Adipocyte (in vitro differentiated cells): ENCODE measurements around the gene COQ10A.

Experiments used
- DNase-seq: peaks from one replicate; pipeline ENCODE4 v3.0.0-alpha.2; 2015; ENCODE audit warnings: low read depth
- H3K27me3 ChIP-seq: replicated peaks from 2 replicates; pipeline ENCODE4 v1.7.0; 2013; ENCODE audit warnings: mild to moderate bottlenecking, low read length, moderate library complexity; ENCODE audit not compliant: control insufficient read depth, insufficient read depth
- H3K36me3 ChIP-seq: 2 replicates; pipeline ENCODE4 v1.7.0; 2013; ENCODE audit warnings: low read length, mild to moderate bottlenecking, moderate library complexity; ENCODE audit not compliant: control insufficient read depth, insufficient read depth, severe bottlenecking
- H3K4me1 ChIP-seq: 2 replicates; pipeline ENCODE4 v1.7.0; 2013; ENCODE audit warnings: mild to moderate bottlenecking, low read length, moderate library complexity; ENCODE audit not compliant: control insufficient read depth, insufficient read depth
- H3K4me3 ChIP-seq: 2 replicates; pipeline ENCODE4 v1.7.0; 2013; ENCODE audit warnings: mild to moderate bottlenecking, low read length, moderate library complexity
- H3K9ac ChIP-seq: 2 replicates; pipeline ENCODE4 v1.7.0; 2013; ENCODE audit warnings: mild to moderate bottlenecking, low read length, moderate library complexity
- H3K9me3 ChIP-seq: 2 replicates; pipeline ENCODE4 v1.7.0; 2013; ENCODE audit warnings: mild to moderate bottlenecking, low read length, moderate library complexity; ENCODE audit not compliant: control insufficient read depth

COQ10A gene

GRCh38 chr12:56300644-56301464, 34.1 kb downstream of the COQ10A start:
- Histone ChIP-seq H3K4me1 (peaks cover 47% of the 10 kb centered on the region), H3K4me3 (peak overlapping the region; percentile 100), H3K9me3 (no peaks in the 10 kb centered on the region), H3K36me3 (peaks cover 26% of the 10 kb centered on the region), H3K9ac (peak overlapping the region; percentile 100), H3K27me3 (no peaks in the 10 kb centered on the region)
- DNase-seq: no peak

- Histone ChIP-seq H3K4me1 (peaks cover 14% of the 10 kb centered on the region), H3K27me3 (no peaks in the 10 kb centered on the region), H3K9me3 (no peaks in the 10 kb centered on the region), H3K36me3 (peaks cover 43% of the 10 kb centered on the region), H3K4me3 (no peak overlapping the region), H3K9ac (no peak overlapping the region)
- DNase-seq: no peak
These were observed 37.5 kb downstream of the COQ10A start for GRCh38 chr12:56304276-56304675.

GRCh38 chr12:56304872-56305590, 38.3 kb downstream of the COQ10A start:
- no peak for DNase-seq
- peaks cover 14% of the 10 kb centered on the region for H3K4me1 ChIP-seq
- no peaks in the 10 kb centered on the region for H3K9me3 ChIP-seq
- no peak overlapping the region for H3K4me3 ChIP-seq
- no peak overlapping the region for H3K9ac ChIP-seq
- H3K27me3 ChIP-seq: no peaks in the 10 kb centered on the region
- H3K36me3 ChIP-seq: peaks cover 48% of the 10 kb centered on the region

DNA sequence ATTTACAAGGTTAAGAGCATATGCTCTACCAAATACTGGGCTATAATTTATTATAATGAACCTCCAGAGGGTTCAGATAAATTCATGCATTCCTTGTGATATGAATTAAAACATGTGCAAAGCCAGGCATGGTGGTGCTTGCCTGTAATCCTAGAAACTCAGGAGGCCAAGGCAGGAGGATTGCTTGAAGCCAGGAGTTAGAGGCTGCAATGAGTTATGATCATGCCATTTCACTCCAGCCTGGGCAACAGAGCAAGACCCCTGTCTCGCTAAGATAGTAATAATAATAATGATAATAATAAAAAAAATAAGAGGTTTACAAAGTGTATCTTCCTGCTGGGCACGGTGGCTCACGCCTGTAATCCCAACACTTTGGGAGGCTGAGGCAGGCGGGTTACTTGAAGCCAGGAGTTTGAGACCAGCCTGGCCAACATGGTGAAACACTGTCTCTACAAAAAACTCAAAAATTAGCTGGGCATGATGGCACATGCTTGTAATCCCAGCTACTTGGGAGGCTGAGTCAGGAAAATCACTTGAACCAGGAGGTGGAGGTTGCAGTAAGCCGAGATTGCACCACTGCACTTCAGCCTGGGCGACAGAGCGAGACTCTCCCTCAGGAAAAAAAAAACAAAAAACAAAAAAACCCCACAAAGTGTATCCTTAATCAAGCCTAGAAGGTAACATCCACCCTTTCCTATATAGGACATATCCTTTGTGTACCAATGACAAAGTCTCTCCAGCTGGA, 40.7 kb downstream of the COQ10A start:
- no peak for DNase-seq
- H3K36me3 ChIP-seq: peaks cover 62% of the 10 kb centered on the region
- no peak overlapping the region for H3K9ac ChIP-seq
- no peaks in the 10 kb centered on the region for H3K4me1 ChIP-seq
- H3K4me3 ChIP-seq: no peak overlapping the region
- no peaks in the 10 kb centered on the region for H3K27me3 ChIP-seq
- H3K9me3 ChIP-seq: no peaks in the 10 kb centered on the region

DNA sequence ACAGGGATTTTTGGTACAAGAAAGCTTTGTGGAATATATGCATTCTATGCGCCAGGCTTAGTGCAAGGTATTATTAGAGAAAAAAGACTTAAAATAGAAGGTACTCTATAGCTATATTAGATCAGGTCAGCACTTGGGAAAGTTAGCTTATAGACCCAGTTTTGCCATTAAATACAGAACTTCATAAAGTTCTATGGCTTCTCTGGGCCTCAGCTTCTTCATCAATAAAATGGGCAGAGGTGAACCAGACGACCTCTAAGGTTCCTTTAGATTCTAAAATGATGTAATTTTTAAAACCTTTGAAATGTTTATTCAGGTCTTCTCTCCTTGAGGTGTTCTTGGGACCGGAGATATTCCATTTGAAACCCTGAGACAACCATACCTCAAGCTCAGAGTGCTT, 42.0 kb downstream of the COQ10A start:
- Histone ChIP-seq H3K36me3 (peaks cover 65% of the 10 kb centered on the region), H3K27me3 (no peaks in the 10 kb centered on the region), H3K9me3 (no peaks in the 10 kb centered on the region), H3K4me1 (no peaks in the 10 kb centered on the region), H3K9ac (no peak overlapping the region), H3K4me3 (no peak overlapping the region)
- no peak for DNase-seq

DNA sequence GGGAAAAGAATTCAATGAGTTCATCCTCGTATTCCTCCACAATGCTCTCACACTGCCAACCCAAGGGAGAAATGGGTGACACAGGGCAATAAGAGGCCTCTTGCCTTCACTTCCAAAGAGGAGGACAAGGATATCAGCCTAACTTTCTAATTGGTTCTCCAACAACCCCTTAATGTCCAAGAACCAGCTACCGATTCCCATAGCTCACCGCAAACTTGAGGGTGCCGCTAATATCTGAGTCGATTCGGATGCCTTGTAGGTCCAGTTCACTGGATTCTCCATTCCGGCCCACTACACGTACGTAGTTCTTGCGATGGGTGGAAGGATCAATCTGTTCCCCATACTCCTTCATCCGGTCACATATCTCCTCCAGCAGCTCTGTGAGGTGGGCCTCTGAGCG, 44.3 kb downstream of the COQ10A start:
- Histone ChIP-seq H3K4me3 (no peak overlapping the region), H3K27me3 (no peaks in the 10 kb centered on the region), H3K4me1 (peaks cover 12% of the 10 kb centered on the region), H3K9ac (no peak overlapping the region), H3K9me3 (no peaks in the 10 kb centered on the region), H3K36me3 (peaks cover 58% of the 10 kb centered on the region)
- no peak for DNase-seq

- Histone ChIP-seq H3K36me3 (peaks cover 42% of the 10 kb centered on the region), H3K27me3 (no peaks in the 10 kb centered on the region)
- peak; percentile 27 for DNase-seq
These were observed 48.5 kb downstream of the COQ10A start for GRCh38 chr12:56315249-56315621.

GRCh38 chr12:56315622-56316473, 49.1 kb downstream of the COQ10A start, which contains the start of gene CNPY2:
CNPY2 (minus strand) TSS chr12:56315988; CDS start chr12:56315217, 771 bp downstream.
- Histone ChIP-seq H3K9ac (peak within 1 kb of the TSS; percentile 97), H3K36me3 (peaks cover 36% of the 10 kb centered on the region), H3K4me1 (peaks cover 20% of the 10 kb centered on the region), H3K9me3 (no peaks in the 10 kb centered on the region), H3K4me3 (peak within 1 kb of the TSS; percentile 96), H3K27me3 (no peaks in the 10 kb centered on the region)
- DNase-seq: peak; percentile 99

More at GRCh38 chr12:56315249-56315621, 48.5 kb downstream of the COQ10A start:
- Histone ChIP-seq H3K9me3 (no peaks in the 10 kb centered on the region), H3K9ac (peak overlapping the region; percentile 97), H3K4me1 (peaks cover 20% of the 10 kb centered on the region), H3K4me3 (peak overlapping the region; percentile 96)

DNA sequence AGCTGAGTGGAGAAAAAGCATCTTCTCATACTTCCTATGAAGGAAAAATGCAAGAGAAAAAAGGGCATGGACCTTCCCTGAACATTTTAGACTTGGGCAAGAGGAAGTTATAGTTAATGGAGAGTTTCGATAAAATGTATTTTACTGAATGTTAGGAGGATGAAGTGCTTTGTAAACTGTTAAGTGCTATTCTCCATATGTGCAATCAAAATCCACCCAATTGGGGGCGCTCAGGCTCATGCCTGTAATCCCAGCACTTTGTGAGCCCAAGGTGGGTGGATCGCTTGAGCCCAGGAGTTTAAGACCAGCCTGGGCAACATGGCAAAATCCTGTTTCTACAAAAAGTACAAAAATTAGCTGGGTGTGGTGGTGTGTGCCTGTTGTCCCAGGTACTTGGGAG, 50.9 kb downstream of the COQ10A start:
- Histone ChIP-seq H3K27me3 (no peaks in the 10 kb centered on the region), H3K4me1 (peaks cover 20% of the 10 kb centered on the region), H3K9me3 (no peaks in the 10 kb centered on the region), H3K36me3 (peaks cover 33% of the 10 kb centered on the region), H3K4me3 (no peak overlapping the region), H3K9ac (no peak overlapping the region)
- DNase-seq: no peak
